HG02798 (cell line): ENCODE data around the gene GM2A.
A peak's percentile ranks its signal among the peaks of the same experiment; 100 is the strongest.
"Not testable (repeated sequence)": the region's sequence is repeated elsewhere in the genome, so short reads cannot be mapped to it uniquely, and the experiment has no call there.

Experiments
- ATAC-seq: cut with Tn5 transposase; IDR thresholded peaks from one replicate; pipeline ENCODE4 v1.9.1; 2021; ENCODE audit warnings: mild to moderate bottlenecking; ENCODE audit not compliant: unreplicated experiment, poor library complexity

GM2A gene

GRCh38 chr5:151283120-151283825 is 30.3 kb downstream of the GM2A start:
- no peak for ATAC-seq

- no peak for ATAC-seq
These were observed 31.5 kb downstream of the GM2A start for GRCh38 chr5:151284392-151284967.

- no peak for ATAC-seq
These were observed 32.7 kb downstream of the GM2A start for GRCh38 chr5:151285683-151286082.

- no peak for ATAC-seq
These were observed 33.3 kb downstream of the GM2A start for GRCh38 chr5:151286246-151286645.

GRCh38 chr5:151288180-151288579 is 35.2 kb downstream of the GM2A start:
- ATAC-seq, result no peak

- no peak for ATAC-seq
These were observed 40.6 kb downstream of the GM2A start for GRCh38 chr5:151293624-151294023.

- ATAC-seq, result no peak
These were observed 42.2 kb downstream of the GM2A start for GRCh38 chr5:151295138-151295537.

GRCh38 chr5:151295791-151296477 is 42.9 kb downstream of the GM2A start:
- ATAC-seq, result no peak

GRCh38 chr5:151296478-151296830 is 43.5 kb downstream of the GM2A start:
- ATAC-seq, result no peak

GRCh38 chr5:151296974-151297373 is 44.0 kb downstream of the GM2A start:
- ATAC-seq, result no peak

- peak; percentile 69 for ATAC-seq
These were observed 45.3 kb downstream of the GM2A start for GRCh38 chr5:151298063-151298855.

- no peak for ATAC-seq
These were observed 50.7 kb downstream of the GM2A start, which contains the start of gene SLC36A3 for GRCh38 chr5:151303666-151304065. TSS of gene SLC36A3 (minus strand) at chr5:151303766. CDS start at chr5:151303354, 412 bp downstream.

GRCh38 chr5:151309266-151309665 is 56.3 kb downstream of the GM2A start:
- ATAC-seq, result not testable (repeated sequence)

- not testable (repeated sequence) for ATAC-seq
These were observed 56.8 kb downstream of the GM2A start for GRCh38 chr5:151309821-151310220.

- no peak for ATAC-seq
These were observed 57.9 kb downstream of the GM2A start for GRCh38 chr5:151310932-151311331.

- no peak for ATAC-seq
These were observed 59.9 kb downstream of the GM2A start for GRCh38 chr5:151312756-151313324.

- no peak for ATAC-seq
These were observed 60.4 kb downstream of the GM2A start for GRCh38 chr5:151313357-151313756.

GRCh38 chr5:151315998-151316597 is 63.1 kb downstream of the GM2A start:
- ATAC-seq, result peak; percentile 84

GRCh38 chr5:151317871-151318270 is 64.9 kb downstream of the GM2A start:
- no peak for ATAC-seq
